ENCODE results near the gene KLHL30. TPM values are rescaled to one million over a fixed set of nuclear protein-coding genes. Genes with fewer than 3 reads are reported as not detected.

The KLHL30 gene
- total RNA-seq, 1 experiment from 2014 or later, result 0.07 TPM

DNA sequence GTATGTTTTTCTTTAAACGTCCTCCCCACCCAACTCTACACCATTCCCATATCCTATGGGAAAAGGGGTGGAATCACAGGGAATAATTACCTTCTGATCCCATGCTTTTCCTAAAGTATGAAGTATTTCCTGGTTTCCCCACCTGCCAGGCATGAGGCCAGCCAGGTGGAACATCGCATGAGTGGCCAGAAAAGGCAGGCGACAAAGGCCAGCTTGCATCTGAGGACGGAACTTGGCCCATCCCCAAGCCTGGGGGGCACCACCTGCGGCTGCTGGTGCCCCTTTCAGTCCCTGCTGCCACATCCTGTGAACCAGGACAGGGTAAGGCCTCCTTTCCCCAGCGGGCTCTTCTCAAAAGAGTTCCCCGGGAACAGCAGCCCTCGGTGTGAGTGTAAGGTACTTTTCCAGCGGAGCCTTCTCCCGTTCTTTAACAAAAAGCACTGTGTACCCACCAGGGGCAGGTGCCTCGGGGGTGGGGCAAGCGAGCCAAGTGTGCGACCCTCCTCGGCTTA is 19.1 kb downstream of the KLHL30 start:
- no peak for DNase-seq (ENCODE audit: low spot score)
- in situ Hi-C loops (cut with HindIII; ENCODE audit: low sequenced_read_pairs), result no loop called here

DNA sequence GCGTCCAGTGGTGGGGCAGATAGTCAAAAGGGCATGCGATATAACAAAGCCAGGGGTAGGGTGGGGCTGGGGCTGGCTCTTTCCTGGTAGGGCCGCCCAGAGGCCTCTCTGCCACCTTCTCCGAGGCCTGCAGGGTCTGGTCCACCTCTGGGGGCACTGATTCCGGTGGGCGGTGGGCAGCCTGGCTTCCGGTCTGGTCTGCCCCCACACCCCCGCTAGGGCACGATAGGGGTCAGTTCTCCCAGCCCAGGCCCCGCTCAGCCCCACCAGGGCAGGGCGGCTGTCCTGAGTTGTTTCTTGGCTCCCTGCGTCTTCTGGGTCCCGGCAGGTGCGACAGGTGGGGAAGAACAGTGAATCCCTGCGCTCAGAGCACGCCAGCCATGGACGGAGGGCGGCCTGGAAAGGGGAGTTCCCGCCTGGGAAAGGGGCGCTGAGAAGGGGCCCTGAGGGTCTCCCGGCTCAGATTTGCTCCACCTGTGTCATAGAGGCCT is 19.6 kb downstream of the KLHL30 start:
- DNase-seq (ENCODE audit: low spot score), result no peak
- in situ Hi-C loops (cut with HindIII; ENCODE audit: low sequenced_read_pairs), result no loop called here

DNA sequence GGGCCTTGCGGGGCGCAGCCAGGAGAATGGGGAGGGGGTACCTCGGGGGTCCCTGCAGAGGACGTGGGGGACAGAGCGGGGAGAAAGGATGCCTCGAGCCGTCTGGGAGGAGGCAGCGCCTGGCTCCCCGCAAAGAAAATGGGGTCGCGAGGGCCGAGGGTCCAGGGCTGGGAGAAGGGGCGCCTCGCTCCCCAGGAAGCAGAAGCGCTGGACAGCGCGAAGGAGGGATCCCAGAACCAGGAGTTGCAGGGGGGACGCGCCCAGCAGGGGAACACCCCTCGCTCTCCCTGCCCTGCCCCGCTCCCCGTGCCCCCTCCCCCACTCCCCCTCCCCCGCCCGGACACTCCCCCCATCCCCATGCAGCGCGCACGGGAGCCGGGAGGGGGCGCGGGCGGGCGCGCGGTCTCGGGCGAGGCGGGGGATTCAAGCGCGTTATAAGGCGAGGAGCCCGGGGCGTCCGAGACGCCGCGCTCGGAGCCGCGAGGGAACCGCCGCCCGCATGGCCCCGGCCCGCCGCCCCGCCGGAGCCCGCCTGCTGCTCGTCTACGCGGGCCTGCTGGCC is 20.1 kb downstream of the KLHL30 start, which contains the start of gene ERFE:
Gene ERFE, plus strand, starts transcription at position 462 of the 562 bp plus-strand sequence. Its CDS starts 38 bp downstream, at position 500.
- no peak for DNase-seq (ENCODE audit: low spot score)
- in situ Hi-C loops (cut with HindIII; ENCODE audit: low sequenced_read_pairs), result no loop called here

DNA sequence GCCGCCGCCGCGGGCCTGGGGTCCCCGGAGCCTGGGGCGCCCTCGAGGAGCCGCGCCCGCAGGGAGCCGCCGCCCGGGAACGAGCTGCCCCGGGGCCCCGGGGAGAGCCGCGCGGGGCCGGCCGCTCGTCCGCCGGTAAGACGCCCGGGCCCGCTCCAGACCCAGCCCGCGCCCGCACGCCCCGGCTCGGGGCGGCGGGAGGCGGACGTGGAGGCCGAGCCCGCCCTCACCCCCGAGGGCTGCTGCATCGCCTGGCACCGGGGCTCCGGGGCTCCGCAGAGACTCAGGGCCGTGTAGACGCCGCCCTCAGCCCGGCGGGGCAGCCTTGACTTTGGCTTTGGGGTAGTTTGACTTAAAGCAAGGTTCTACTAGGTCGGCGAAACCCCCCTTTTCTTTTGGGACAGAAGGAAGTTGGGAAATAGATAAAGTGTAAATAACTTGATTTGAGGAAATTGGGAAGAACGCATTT is 20.6 kb downstream of the KLHL30 start:
- no peak for DNase-seq (ENCODE audit: low spot score)
- in situ Hi-C loops (cut with HindIII; ENCODE audit: low sequenced_read_pairs), result no loop called here

DNA sequence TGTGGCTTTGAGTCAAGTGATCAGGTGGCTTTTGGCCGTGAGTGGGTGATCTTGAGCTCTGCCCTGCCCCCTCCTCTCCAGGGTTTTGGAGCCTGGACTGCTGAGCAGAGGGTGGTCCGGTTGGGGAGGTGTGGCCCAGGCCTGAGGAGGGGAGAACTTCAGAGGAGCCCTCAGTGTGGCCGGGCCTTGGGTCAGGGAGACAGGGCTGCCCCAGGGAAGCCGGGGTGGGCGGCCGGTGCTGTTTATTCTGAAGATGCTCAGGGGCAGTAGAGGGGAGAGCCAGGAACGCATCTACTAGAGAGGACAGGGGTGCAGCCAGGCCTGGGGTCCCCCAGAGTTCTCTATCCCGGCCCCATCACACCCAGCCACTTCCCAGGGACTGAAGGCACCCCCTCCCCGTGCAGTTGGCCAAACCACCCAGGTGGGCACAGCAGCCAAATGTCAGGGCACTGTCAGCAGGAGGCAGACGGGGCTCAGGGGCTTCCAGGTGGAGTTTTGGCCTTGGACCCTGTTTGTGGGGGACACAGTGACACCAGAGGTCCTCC is 21.3 kb downstream of the KLHL30 start:
- in situ Hi-C loops (cut with HindIII; ENCODE audit: low sequenced_read_pairs), result no loop called here
- no peak for DNase-seq (ENCODE audit: low spot score)

DNA sequence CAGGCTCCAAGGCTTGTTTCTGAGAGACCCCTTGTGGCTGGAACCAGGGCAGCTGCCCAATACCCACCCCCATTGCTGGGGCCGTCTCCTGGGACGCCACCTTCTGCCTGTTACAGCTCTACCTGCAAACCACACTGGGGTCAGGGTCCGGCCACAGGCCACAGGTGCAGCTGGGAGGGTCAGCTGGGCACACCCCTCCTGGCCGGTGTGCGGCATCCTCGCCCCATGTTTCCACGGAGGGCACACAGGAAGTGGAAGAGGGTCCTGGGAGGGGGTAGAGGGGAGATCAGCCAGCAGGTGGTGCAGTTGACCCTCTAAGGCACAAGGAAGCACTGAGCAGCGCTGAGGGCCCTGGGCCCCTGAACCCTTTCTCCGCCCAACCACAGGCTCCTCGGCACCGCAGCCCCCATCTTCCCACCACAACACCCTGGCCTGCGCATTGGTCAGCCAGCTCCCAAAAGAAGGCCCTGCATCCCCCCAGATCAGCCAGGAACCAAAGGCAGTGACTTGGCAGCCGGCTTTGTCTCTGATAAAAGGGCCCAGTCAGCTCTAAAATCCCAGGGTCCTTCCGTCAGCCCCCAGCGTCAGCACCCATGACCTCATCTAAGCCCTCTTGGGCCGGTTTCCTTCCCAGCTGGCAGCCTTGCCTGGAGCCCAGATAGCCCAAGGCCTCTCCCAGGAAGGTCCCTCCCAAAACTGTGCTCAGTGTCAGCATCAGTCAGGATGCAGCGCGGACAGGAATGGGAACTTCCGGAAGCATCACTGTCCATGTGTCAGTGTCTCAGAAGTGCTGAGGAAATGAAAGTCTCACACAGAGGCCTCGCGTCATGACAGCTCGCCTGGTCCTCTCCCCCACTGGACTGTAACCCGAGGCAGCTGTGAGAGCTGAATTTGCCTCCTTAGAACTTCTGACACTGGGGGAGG is 22.0 kb downstream of the KLHL30 start:
- in situ Hi-C loops (cut with HindIII; ENCODE audit: low sequenced_read_pairs), result no loop called here
- no peak for DNase-seq (ENCODE audit: low spot score)

DNA sequence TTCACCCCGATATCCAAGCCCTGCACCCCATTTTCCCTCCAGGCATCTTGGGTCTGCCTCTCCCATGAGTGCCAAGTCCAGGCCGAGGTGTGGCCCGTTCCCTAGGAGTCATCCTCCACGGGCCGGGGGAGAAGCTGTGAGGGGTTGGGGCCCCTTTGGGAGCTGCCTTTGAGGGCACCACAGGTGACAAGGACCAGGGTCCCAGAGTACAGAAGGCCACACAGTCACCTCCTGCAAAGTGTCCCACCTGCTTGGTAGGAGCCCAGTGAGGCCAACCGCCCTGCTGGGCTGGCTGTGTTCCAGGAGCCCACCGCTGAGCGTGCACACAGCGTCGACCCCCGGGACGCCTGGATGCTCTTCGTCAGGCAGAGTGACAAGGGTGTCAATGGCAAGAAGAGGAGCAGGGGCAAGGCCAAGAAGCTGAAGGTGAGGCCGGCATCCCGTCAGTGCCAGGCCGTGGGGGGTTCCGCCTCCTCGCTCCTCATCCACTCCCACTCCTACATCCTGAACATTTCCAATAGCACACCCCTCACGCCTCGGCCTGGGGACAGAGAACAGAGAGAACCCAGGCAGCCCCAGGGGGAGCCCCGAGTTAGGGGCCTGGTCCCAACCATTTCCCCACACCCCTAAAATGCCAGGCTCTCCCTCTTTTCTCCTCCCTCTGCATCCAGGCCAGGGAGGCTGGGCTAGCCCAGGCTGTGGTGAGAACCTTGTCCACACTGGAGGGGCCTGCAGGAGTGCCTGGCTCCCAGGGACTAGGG is 23.0 kb downstream of the KLHL30 start:
- DNase-seq (ENCODE audit: low spot score), result no peak
- in situ Hi-C loops (cut with HindIII; ENCODE audit: low sequenced_read_pairs), result no loop called here

DNA sequence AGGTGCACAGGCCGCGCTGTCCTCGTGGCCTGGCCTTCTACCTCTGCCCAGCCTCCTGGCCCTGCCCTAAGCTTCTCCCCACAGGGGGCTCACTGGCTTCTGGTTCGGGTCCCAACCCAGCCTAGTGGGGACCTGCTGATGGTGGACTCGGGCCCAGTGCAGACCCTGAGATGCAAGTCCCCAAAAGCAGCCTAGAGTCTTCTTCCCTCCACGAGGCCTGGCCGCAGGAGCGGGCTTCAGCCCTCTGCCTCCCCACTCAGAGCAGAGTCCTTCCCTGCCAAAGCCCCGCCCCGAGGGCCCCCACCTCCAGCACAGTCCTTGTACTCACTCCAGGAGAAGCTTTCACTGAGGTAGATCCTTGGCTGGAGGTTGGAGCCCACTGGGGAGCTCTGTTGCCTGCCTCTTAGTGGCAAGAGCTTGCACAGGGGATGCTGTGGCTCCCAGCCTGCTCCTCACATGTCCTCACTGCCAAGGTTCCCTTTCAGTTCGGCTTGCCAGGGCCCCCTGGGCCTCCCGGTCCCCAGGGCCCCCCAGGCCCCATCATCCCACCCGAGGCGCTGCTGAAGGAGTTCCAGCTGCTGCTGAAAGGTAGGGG is 23.9 kb downstream of the KLHL30 start:
- in situ Hi-C loops (cut with HindIII; ENCODE audit: low sequenced_read_pairs), result no loop called here
- no peak for DNase-seq (ENCODE audit: low spot score)

DNA sequence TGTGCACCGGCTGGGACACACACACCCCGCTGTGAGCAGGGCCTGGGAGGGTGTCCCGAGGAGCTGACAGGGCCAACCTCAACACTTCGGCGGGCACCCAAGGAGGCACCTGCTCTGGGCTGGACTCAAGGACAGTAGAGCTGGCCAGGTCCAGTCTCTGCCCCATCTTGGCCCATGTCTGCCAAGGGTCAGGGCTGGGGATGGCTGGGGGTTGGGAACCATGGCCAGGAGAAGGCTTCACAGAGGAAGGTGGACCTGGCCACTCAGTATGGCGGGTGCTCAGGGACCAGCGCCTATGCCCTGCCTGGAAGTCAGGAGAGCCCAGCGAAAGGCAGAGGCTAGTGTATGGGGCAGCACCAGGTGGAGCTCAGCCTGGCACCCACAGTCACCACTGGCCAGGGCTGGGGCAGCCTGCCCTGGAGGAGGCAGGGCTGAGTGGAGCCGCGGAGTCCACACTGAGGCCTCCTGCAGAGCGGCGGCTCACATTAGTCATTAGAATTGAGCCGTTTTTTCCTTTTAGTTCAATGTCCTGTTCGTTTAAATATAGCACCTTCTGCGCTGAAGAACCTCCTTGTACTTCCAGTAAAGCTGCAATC is 24.5 kb downstream of the KLHL30 start:
- no peak for DNase-seq (ENCODE audit: low spot score)
- in situ Hi-C loops (cut with HindIII; ENCODE audit: low sequenced_read_pairs), result no loop called here

DNA sequence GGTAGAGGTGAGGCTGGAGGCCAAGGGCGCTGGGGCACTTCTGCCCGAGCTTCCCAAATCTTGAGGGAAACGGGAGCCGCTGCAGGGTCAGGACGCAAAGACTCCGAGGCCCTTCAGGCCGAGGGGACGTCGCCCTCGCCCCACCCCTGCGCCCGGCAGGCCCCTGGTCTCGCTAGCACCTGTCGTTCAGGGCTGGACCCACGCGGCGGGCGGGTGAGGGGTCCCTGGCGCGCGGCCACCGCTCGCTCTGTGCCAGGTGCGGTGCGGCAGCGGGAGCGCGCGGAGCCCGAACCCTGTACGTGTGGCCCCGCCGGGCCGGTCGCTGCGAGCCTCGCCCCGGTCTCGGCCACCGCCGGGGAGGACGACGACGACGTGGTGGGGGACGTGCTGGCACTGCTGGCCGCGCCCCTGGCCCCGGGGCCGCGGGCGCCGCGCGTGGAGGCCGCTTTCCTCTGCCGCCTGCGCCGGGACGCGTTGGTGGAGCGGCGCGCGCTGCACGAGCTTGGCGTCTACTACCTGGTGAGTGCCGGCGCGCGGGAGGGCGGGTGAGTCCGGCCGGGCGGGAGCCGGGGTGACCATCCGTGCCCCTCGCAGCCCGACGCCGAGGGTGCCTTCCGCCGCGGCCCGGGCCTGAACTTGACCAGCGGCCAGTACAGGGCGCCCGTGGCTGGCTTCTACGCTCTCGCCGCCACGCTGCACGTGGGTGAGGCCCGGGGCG is 25.2 kb downstream of the KLHL30 start:
- in situ Hi-C loops (cut with HindIII; ENCODE audit: low sequenced_read_pairs), result no loop called here
- no peak for DNase-seq (ENCODE audit: low spot score)

DNA sequence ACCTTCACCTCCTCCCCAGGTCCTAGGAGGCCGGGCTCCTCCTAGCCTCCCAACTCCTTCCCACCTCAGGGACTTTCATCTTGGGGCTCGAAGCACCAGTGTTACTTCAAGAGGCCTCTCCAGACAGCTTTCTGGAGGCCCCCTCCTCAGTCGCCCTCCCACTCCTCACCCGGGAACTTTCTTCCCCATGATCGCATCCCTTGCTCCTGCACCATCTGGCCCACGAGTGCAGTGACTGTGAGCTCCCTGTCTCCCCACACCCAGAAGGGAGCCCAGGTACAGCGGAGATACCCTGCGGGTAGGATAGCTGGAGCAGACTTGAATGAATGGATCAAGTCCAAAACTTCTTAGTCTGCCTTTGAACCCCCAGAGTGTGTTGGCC is 26.4 kb downstream of the KLHL30 start:
- in situ Hi-C loops (cut with HindIII; ENCODE audit: low sequenced_read_pairs), result no loop called here
- DNase-seq (ENCODE audit: low spot score), result no peak

DNA sequence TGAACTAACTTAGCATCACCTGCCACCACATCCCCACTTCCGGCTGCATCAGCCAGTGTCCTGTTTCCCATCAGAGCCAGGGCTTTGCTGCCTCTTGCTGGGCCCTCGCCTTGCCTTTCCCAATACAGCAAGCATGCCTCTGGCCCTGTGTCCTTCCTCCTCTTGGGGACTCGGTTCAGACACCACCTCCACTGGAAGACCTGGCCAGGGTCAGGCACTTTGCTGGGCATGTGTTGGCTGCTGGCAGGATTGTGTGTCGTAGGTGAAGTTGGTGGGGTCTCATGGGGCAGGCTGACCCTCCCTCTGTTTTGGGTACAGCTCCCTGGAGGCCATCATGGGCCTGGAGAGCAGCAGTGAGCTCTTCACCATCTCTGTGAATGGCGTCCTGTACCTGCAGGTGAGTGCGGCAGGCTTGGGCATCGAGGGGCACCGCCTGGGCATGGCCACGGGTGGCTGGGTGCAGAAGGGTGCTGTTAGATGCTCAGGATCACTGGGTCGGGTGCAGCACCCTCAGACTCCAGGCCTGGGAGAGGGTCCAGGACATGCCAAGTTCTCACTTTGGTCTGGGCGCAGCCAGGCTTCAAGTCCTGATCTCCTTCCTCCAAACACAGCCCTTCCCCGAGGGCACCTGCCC is 26.9 kb downstream of the KLHL30 start:
- in situ Hi-C loops (cut with HindIII; ENCODE audit: low sequenced_read_pairs), result no loop called here
- DNase-seq (ENCODE audit: low spot score), result peak; percentile 58

DNA sequence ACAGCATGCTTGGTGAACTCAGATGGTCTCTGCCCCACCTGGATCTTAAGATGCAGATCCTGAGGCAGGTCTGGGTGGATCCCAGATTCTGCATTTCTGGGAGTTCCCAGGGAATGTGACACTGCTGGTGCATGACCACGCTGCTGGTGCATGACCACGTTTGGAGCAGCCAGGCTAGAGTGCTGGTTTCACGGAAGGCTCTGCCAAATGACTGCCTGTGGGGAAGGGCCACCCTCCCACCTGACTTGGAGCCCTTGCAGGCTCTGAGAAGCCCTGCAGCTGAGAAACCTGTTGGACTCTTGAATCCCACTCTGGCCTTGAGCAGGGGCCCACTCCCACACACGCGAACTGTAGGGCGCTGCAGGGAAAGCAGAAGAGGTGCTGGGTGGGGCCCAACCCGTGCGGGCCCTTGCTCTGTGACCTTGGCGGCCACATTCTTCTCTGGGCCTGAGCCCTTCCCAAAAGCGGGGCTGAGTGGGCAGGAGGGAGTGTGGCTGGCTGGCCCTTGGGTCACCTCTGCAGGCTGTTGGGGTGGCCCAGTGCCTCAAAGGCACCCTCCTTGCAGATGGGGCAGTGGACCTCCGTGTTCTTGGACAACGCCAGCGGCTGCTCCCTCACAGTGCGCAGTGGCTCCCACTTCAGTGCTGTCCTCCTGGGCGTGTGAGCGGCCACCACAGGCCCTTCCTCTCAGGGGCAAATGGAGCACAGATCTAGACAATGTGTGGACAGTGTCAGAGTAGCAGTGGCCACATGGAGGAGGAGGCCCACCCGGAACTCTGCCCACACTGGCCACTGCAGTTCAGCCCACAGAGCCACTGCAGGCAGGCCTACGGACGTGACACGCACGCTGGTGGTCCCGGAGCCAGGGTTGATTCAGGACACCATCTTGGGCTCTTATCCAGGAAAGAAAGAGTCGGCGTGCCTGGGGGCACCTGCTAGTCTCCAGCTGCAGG is 28.2 kb downstream of the KLHL30 start:
- DNase-seq (ENCODE audit: low spot score), result no peak

DNA sequence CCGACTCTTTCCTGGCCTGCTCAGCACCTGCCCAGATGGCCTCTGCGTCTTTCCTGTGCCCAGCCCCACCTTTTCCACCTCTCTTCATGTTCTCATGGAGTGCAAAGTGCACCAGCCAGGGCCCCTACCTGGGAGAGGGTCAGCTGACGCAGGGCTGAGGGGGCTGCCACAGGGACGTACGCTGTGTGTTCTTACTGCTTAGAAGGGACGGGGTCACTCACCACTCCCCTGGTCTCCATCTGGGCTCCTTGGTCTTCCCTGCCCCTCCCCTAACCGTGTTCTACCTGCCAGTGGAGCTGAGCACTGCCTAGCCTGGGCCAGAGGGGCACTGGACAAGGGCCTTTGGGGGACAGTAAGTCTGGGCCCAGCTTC is 28.9 kb downstream of the KLHL30 start:
- DNase-seq (ENCODE audit: low spot score), result no peak
- in situ Hi-C loops (cut with HindIII; ENCODE audit: low sequenced_read_pairs), result no loop called here

More for the DNA sequence above, 28.2 kb downstream of the KLHL30 start:
- in situ Hi-C loops (cut with HindIII; ENCODE audit: low sequenced_read_pairs), result no loop called here

DNA sequence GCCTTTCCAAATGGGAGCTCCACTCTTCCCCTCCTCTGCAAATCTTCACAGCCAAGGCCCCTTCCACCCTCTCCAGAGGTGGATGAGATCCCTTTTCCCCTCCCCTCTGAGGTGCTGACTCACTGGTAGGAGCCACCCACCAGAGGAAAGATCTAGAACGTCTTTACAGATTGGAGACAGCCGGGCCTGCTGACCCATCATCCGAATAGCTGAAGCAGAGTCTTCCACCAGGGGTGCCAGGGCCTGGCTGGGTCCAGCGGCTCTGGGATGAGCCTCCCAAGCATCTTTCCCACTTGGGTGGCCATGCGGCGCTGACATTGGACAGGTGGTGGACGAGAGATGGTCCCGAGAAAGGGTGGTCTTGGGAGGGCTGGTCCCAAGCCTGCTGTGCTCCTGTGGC is 29.3 kb downstream of the KLHL30 start:
- no peak for DNase-seq (ENCODE audit: low spot score)
- in situ Hi-C loops (cut with HindIII; ENCODE audit: low sequenced_read_pairs), result no loop called here

DNA sequence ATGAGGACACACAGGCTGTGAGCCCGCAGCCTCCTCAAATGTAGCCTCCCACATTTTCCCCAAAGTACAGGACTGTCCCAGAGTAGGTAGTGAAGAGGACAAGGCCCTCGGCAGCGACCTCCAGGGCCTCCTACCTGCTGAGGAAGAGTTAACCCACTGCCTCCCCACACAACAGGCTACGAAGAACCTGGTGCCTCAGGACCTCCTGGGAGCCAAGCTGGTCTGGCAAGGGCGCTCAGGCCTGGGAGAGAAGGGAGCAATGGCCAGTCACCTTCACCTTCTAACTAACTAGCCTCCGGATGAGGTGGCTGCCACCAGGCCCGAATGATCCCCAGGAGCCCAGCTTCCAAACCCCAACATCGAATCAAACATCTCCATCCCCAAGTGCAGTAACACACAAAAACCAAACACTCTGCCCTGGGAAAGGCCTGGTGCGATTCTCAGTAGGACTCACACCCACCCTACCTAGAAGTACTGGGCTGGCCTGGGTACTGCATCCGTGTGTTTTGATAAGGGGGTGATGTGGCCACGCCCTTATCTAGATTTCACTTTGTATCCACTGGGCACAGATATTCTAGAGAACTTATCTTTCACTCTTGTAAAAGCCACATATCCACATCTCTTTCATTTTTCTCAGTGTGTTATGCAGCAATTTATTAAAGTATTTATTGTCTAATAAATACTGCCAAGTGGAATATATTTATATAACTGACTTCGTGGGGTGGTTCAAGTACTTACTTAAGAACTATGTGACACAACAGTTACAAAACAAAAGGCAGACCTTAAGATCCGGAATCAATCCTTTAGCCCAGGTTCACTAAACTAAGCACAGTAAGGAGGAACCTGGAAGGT is 30.0 kb downstream of the KLHL30 start:
- no peak for DNase-seq (ENCODE audit: low spot score)

More for the DNA sequence above, 30.0 kb downstream of the KLHL30 start:
- in situ Hi-C loops (cut with HindIII; ENCODE audit: low sequenced_read_pairs), result no loop called here

Data from G401 (cell line).